B cell (primary cell): ENCODE results near the gene SLC24A3. TPM values are rescaled to one million over a fixed set of nuclear protein-coding genes. Genes with fewer than 3 reads are reported as not detected.

Source experiments
- ATAC-seq: fragments of 200-7000 bp; cut with Tn5 transposase; one replicate; pipeline ENCODE4 v1.10.0; 2021; ENCODE audit warnings: low read depth, mild to moderate bottlenecking, moderate number of reproducible peaks, moderate library complexity
- CTCF ChIA-PET: fragments of 350-600 bp; sonication (Branson Sonifier 250); formaldehyde crosslinking; loops from one replicate; lab custom pipeline; 2021; ENCODE audit warnings: antibody characterized with exemption, inconsistent platforms; lab: Charles Lee
- POLR2A ChIA-PET: fragments of 350-600 bp; sonication (Branson Sonifier 250); formaldehyde crosslinking; loops from one replicate; lab custom pipeline; 2021; ENCODE audit warnings: antibody characterized with exemption; lab: Charles Lee
- DNase-seq: peaks from one replicate; pipeline ENCODE4 v3.0.0; 2013
- H2AFZ ChIP-seq: 2 replicates; pipeline ENCODE4 v1.6.1; 2012; ENCODE audit warnings: mild to moderate bottlenecking, low read depth, low read length; ENCODE audit not compliant: insufficient read depth, poor library complexity, severe bottlenecking
- H3K27ac ChIP-seq, 2 donors: 1 replicate in 1 of 2; 2 replicates in 1 of 2; pipeline ENCODE4 v1.5.1; 2012 to 2013; ENCODE audit warnings: low read length in 2 of 2, mild to moderate bottlenecking in 2 of 2, moderate library complexity in 1 of 2
- H3K27me3 ChIP-seq, 4 experiments: fragments of 200-600 bp in 1 of 4; sonication (generic) in 1 of 4; replicated peaks in 1 of 4; 1 replicate in 2 of 4; 2 replicates in 2 of 4; pipeline versions ENCODE4 v1.6.1 to v1.7.0; 2013 to 2016; ENCODE audit warnings: low read length in 3 of 4, mild to moderate bottlenecking in 2 of 4, mixed read lengths in 1 of 4, moderate library complexity in 1 of 4; ENCODE audit not compliant: insufficient read depth in 4 of 4, control insufficient read depth in 3 of 4; ENCODE audit errors: control extremely low read depth in 1 of 4
- H3K36me3 ChIP-seq, 2 experiments: replicated peaks in 1 of 2; 1 replicate in 1 of 2; 2 replicates in 1 of 2; pipeline versions ENCODE4 v1.6.1 to v1.7.1; 2013; ENCODE audit warnings: low read length in 1 of 2; ENCODE audit not compliant: insufficient read depth in 2 of 2, control insufficient read depth in 1 of 2; ENCODE audit errors: control extremely low read depth in 1 of 2, extremely low read depth in 1 of 2
- H3K4me1 ChIP-seq, 2 donors: fragments of 200-600 bp in 1 of 2; sonication (generic) in 1 of 2; 1 replicate in 1 of 2; 2 replicates in 1 of 2; pipeline versions ENCODE4 v1.5.1 to v1.6.1; 2013 to 2017; ENCODE audit warnings: low read length in 2 of 2; ENCODE audit not compliant: control insufficient read depth in 2 of 2, insufficient read depth in 2 of 2
- H3K4me2 ChIP-seq: replicated peaks from 2 replicates; pipeline ENCODE3; 2012; ENCODE audit warnings: mild to moderate bottlenecking, low read depth, low read length; ENCODE audit not compliant: poor library complexity, severe bottlenecking
- H3K4me3 ChIP-seq, 5 experiments: fragments of 200-600 bp in 1 of 5; sonication (generic) in 1 of 5; 1 replicate in 3 of 5; 2 replicates in 2 of 5; pipeline versions ENCODE4 v1.5.1 to v1.7.0; 2011 to 2016; ENCODE audit warnings: low read length in 4 of 5, mild to moderate bottlenecking in 4 of 5, low read depth in 2 of 5, control low read depth in 1 of 5, moderate library complexity in 1 of 5; ENCODE audit not compliant: insufficient read depth in 1 of 5; ENCODE audit errors: control extremely low read depth in 1 of 5, extremely low read depth in 1 of 5
- H3K79me2 ChIP-seq: fragments of 200-600 bp; sonication (generic); one replicate; pipeline ENCODE4 v1.6.0; 2016; ENCODE audit warnings: low read length; ENCODE audit not compliant: control insufficient read depth, insufficient read depth
- H3K9ac ChIP-seq: fragments of 200-600 bp; sonication (generic); 2 replicates; pipeline ENCODE4 v1.6.1; 2017; ENCODE audit warnings: mild to moderate bottlenecking, low read length, moderate library complexity
- H3K9me3 ChIP-seq, 3 donors: one replicate each; pipeline versions ENCODE4 v1.6.1 to v1.7.1; 2013; ENCODE audit warnings: low read length in 2 of 3; ENCODE audit not compliant: control insufficient read depth in 2 of 3, insufficient read depth in 1 of 3; ENCODE audit errors: control extremely low read depth in 1 of 3
- H4K20me1 ChIP-seq: 2 replicates; pipeline ENCODE4 v1.6.0; 2012; ENCODE audit warnings: mild to moderate bottlenecking, low read length; ENCODE audit not compliant: insufficient read depth, control insufficient read depth, poor library complexity, severe bottlenecking
- H3K27ac Mint-ChIP-seq: one replicate; pipeline ENCODE4 v1.8.0; 2021; ENCODE audit warnings: mixed read lengths
- H3K27me3 Mint-ChIP-seq: one replicate; pipeline ENCODE4 v1.8.0; 2021; ENCODE audit warnings: mixed read lengths
- H3K4me1 Mint-ChIP-seq: one replicate; pipeline ENCODE4 v1.8.0; 2021; ENCODE audit warnings: mixed read lengths
- H3K4me3 Mint-ChIP-seq: one replicate; pipeline ENCODE4 v1.8.0; 2021; ENCODE audit warnings: mixed read lengths
- H3K9me3 Mint-ChIP-seq: one replicate; pipeline ENCODE4 v1.8.0; 2022; ENCODE audit warnings: mixed read lengths; ENCODE audit not compliant: insufficient read depth
- EZH2 ChIP-seq: IDR thresholded peaks from 2 replicates; pipeline ENCODE4 v1.6.1; 2012; ENCODE audit warnings: borderline replicate concordance, low read depth, mild to moderate bottlenecking, moderate library complexity, low read length; ENCODE audit not compliant: insufficient read depth, poor library complexity, severe bottlenecking
- WGBS: methylation state at CpG from one replicate; pipeline ENCODE4 v1.1.5; 2013; ENCODE audit warnings: missing lambda C conversion rate; ENCODE audit not compliant: insufficient coverage; 5-methylcytosine and 5-hydroxymethylcytosine counted together
- intact Hi-C: fragments of 100-400 bp; cut with micrococcal nuclease; formaldehyde crosslinking; loops from one replicate; pipeline ENCODE4 v1.10.0; 2022
- polyA plus RNA-seq: library from polyadenylated mRNA; depleted of rRNA; stranded (reverse); fragments of >200 nt; gene quantifications from 2 replicates; pipeline ENCODE4 v1.2.3, GENCODE V29; 2012
- total RNA-seq, 2 donors: library from RNA; stranded (reverse); fragments of 120-200 nt in 1 of 2; gene quantifications; 1 replicate in 1 of 2; 2 replicates in 1 of 2; pipeline versions ENCODE4 v1.2.3 to v1.2.4, GENCODE V29; 2013 to 2022
- TF ChIP-seq, protein P1 (sequence below): fragments of 200-600 bp; IDR thresholded peaks from one replicate; pipeline ENCODE4 v1.8.0; 2022; ENCODE audit warnings: antibody characterized with exemption, mild to moderate bottlenecking

Gene SLC24A3
- total and polyA plus RNA-seq, 2 donors (not counting 1 experiment from before 2014, with no cell fraction given) = not detected

DNA sequence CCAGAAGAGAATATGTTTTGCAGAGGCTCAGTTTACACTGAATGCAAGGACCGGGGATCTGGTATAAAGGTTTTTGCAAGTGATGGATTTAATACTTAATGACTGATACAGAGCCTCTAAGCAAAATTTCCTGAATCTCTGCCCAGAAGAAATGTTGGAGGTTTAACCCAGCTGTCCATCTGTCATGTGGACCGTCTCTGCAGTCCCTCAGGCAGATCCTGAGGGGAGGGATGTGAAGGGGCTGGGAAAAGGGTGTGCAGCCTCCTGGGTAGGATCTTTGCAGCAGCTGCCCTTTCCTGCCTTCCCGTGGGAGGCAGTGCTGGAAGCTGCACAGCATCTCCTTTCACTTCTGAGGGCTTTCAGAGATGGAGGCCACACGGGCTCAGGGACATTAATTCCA is 207.0 kb downstream of the SLC24A3 start:
- POLR2A ChIA-PET = no interaction called here
- no peaks in the 10 kb centered on the region for H3K4me1 ChIP-seq
- no peaks in the 10 kb centered on the region for H3K36me3 ChIP-seq
- ATAC-seq (no peak), DNase-seq (no peak)
- no peaks in the 10 kb centered on the region for H3K27me3 ChIP-seq
- intact Hi-C loops = no loop called here
- H3K9ac ChIP-seq = no peak overlapping the region
- Mint-ChIP-seq H3K4me1 (no peaks in the 10 kb centered on the region), H3K27ac (no peak overlapping the region), H3K4me3 (no peak overlapping the region), H3K27me3 (no peaks in the 10 kb centered on the region), H3K9me3 (no peaks in the 10 kb centered on the region)
- no peak overlapping the region for H3K27ac ChIP-seq
- H3K4me2 ChIP-seq = no peak overlapping the region
- TF ChIP-seq, protein P1, sequence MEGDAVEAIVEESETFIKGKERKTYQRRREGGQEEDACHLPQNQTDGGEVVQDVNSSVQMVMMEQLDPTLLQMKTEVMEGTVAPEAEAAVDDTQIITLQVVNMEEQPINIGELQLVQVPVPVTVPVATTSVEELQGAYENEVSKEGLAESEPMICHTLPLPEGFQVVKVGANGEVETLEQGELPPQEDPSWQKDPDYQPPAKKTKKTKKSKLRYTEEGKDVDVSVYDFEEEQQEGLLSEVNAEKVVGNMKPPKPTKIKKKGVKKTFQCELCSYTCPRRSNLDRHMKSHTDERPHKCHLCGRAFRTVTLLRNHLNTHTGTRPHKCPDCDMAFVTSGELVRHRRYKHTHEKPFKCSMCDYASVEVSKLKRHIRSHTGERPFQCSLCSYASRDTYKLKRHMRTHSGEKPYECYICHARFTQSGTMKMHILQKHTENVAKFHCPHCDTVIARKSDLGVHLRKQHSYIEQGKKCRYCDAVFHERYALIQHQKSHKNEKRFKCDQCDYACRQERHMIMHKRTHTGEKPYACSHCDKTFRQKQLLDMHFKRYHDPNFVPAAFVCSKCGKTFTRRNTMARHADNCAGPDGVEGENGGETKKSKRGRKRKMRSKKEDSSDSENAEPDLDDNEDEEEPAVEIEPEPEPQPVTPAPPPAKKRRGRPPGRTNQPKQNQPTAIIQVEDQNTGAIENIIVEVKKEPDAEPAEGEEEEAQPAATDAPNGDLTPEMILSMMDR = no peak
- TF ChIP-seq EZH2 = no peak
- CTCF ChIA-PET = no interaction called here
- no peak overlapping the region for H3K4me3 ChIP-seq
- H4K20me1 ChIP-seq = no peaks in the 10 kb centered on the region
- no peaks in the 10 kb centered on the region for H3K79me2 ChIP-seq
- no peak overlapping the region for H2AFZ ChIP-seq
- WGBS = 86% methylated on average over 2 of the region's 4 CpGs
- peaks cover 0 to 7% (median 0%) of the 10 kb centered on the region in 3 donors for H3K9me3 ChIP-seq

DNA sequence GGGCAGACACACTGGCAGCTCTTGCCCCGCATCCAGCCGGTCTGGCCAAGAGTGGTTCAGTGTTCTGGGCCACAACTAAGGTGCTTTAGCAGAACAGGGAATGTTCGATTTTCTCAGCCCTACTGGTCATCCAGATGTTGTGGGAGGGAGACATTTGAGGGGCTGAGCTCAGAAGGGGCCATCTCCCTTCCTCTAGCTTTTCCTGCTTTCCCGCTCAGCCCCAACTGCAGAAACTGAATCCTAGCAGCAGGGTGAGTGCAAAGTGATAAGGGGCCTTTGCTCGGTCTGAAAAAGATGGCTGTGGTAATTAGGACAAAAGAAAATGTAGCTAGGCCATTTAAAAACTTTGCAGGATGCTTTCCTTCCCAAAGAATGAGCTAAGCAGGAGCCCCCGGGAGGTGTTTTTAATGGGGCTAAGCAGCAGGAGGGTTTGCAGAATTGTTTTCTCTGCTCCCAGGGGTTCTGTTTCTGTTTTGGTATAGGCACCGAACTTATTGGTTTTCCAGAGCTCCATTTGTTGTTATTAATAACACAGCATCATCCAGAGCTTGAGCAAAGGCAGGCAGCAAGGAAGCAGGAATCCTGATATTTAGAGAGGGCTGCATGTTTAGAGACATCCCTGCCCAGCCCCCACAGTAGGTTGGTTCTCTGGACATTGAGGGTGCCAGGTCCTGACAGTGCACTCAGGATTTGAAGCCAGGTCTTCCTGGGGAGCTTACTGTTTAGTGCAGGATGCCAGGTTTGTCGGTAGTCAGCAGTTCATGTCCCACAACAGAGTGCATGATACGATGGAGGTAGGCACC is 210.9 kb downstream of the SLC24A3 start:
- Histone ChIP-seq H3K4me3 (no peak overlapping the region), H3K4me2 (no peak overlapping the region), H3K9ac (no peak overlapping the region), H3K36me3 (no peaks in the 10 kb centered on the region), H3K4me1 (no peaks in the 10 kb centered on the region), H3K27ac (no peak overlapping the region), H4K20me1 (no peaks in the 10 kb centered on the region), H3K27me3 (no peaks in the 10 kb centered on the region), H3K9me3 (peaks cover 0 to 4% (median 0%) of the 10 kb centered on the region in 3 donors), H3K79me2 (no peaks in the 10 kb centered on the region), H2AFZ (no peak overlapping the region)
- Mint-ChIP-seq H3K4me3 (no peak overlapping the region), H3K27ac (no peak overlapping the region), H3K27me3 (peaks cover 3% of the 10 kb centered on the region), H3K9me3 (no peaks in the 10 kb centered on the region), H3K4me1 (peaks cover 4% of the 10 kb centered on the region)
- ChIA-PET POLR2A (no interaction called here), CTCF (no interaction called here)
- DNase-seq = no peak
- intact Hi-C loops = no loop called here
- ATAC-seq = no peak
- TF ChIP-seq, protein P1 = no peak
- TF ChIP-seq EZH2 = no peak
- WGBS = 78% methylated on average over 5 of the region's 9 CpGs
